OCI-LY7 (cell line): Measurements from ENCODE around the gene TUBA8. TPM values are rescaled to one million over a fixed set of nuclear protein-coding genes. Genes with fewer than 3 reads are reported as not detected.

ENCODE experiments used
- BruUV-seq: library from RNA; stranded (reverse); fragments of 400-500 nt; replicated peaks from 2 replicates; lab custom pipeline; 2021; lab: Mats Ljungman, UMichigan
- CTCF ChIA-PET: fragments of 300-600 bp; sonication (Branson Sonifier 250); formaldehyde crosslinking; loops from one replicate; lab custom pipeline; 2022; ENCODE audit warnings: antibody characterized with exemption; ENCODE audit not compliant: unreplicated experiment; lab: Charles Lee
- POLR2A ChIA-PET: fragments of 300-600 bp; sonication (Branson Sonifier 250); formaldehyde crosslinking; loops from one replicate; lab custom pipeline; 2022; ENCODE audit warnings: antibody characterized with exemption; lab: Charles Lee
- DNase-seq: peaks from one replicate; pipeline ENCODE4 v3.0.0-alpha.2; 2015; ENCODE audit warnings: low spot score
- H2AFZ ChIP-seq: fragments of 200-600 bp; sonication (generic), shearing (Covaris generic); 2 replicates; pipeline ENCODE4 v1.6.1; 2014; ENCODE audit warnings: mild to moderate bottlenecking, antibody characterized with exemption, low read length, moderate library complexity
- H3K27ac ChIP-seq: fragments of 200-600 bp; sonication (generic); 2 replicates; pipeline ENCODE4 v1.5.1; 2014; ENCODE audit warnings: mixed run types, low read depth, mild to moderate bottlenecking, moderate library complexity, low read length, inconsistent platforms; ENCODE audit not compliant: poor library complexity, severe bottlenecking
- H3K36me3 ChIP-seq: fragments of 200-600 bp; sonication (generic); 2 replicates; pipeline ENCODE4 v1.6.1; 2014; ENCODE audit warnings: mild to moderate bottlenecking, antibody characterized with exemption, low read length, moderate library complexity, mixed read lengths; ENCODE audit not compliant: insufficient read depth
- H3K4me1 ChIP-seq: fragments of 200-600 bp; sonication (generic); 2 replicates; pipeline ENCODE4 v1.5.1; 2014; ENCODE audit warnings: mild to moderate bottlenecking, low read length; ENCODE audit not compliant: insufficient read depth, poor library complexity, severe bottlenecking
- H3K4me2 ChIP-seq: fragments of 200-600 bp; sonication (generic); 2 replicates; pipeline ENCODE4 v1.6.1; 2014; ENCODE audit warnings: mild to moderate bottlenecking, low read length
- H3K4me3 ChIP-seq: fragments of 200-600 bp; sonication (generic); 2 replicates; pipeline ENCODE4 v1.5.1; 2014; ENCODE audit warnings: mild to moderate bottlenecking, low read depth, low read length; ENCODE audit not compliant: poor library complexity, severe bottlenecking
- H3K79me2 ChIP-seq: fragments of 200-600 bp; sonication (generic); 2 replicates; pipeline ENCODE4 v1.6.1; 2016; ENCODE audit warnings: low read depth, mild to moderate bottlenecking, low read length, moderate library complexity, mixed read lengths; ENCODE audit not compliant: insufficient read depth
- H3K9me2 ChIP-seq: fragments of 200-600 bp; sonication (generic); 2 replicates; pipeline ENCODE4 v1.6.1; 2016; ENCODE audit warnings: mild to moderate bottlenecking, low read length, mixed read lengths; ENCODE audit not compliant: insufficient read depth
- H3K9me3 ChIP-seq: fragments of 200-600 bp; sonication (generic); 2 replicates; pipeline ENCODE4 v1.6.1; 2014; ENCODE audit warnings: mild to moderate bottlenecking, mixed run types, low read length, mixed read lengths
- H4K20me1 ChIP-seq: fragments of 200-600 bp; sonication (generic); 2 replicates; pipeline ENCODE4 v1.6.1; 2014; ENCODE audit warnings: mild to moderate bottlenecking, antibody characterized with exemption, low read length, moderate library complexity, mixed read lengths; ENCODE audit not compliant: insufficient read depth
- CTCF ChIP-seq: fragments of 200-600 bp; sonication (generic); conservative IDR thresholded peaks from 2 replicates; pipeline ENCODE4 v1.5.1; 2014; ENCODE audit warnings: mild to moderate bottlenecking, antibody characterized with exemption, low read length, moderate library complexity, mixed read lengths
- EZH2phosphoT487 ChIP-seq: fragments of 200-600 bp; sonication (generic); IDR thresholded peaks from 2 replicates; pipeline ENCODE4 v1.6.1; 2018; ENCODE audit warnings: low read depth, borderline replicate concordance, mild to moderate bottlenecking, mixed run types, antibody characterized with exemption, low read length, moderate library complexity, mixed read lengths
- intact Hi-C: fragments of 100-400 bp; cut with micrococcal nuclease; formaldehyde crosslinking; loops from one replicate; pipeline ENCODE4 v1.10.0; 2022; ENCODE audit not compliant: unreplicated experiment
- total RNA-seq, 2 experiments: library from RNA; depleted of rRNA in 1 of 2; stranded (reverse); fragments of >200 nt in 1 of 2; shearing (Covaris generic) in 1 of 2; gene quantifications; 2 replicates each; pipeline ENCODE4 v1.2.3, GENCODE V29; 2014 to 2022

TUBA8 gene
- total RNA-seq, 2 experiments from 2014 or later: 1.9 to 2.0 TPM

- Histone ChIP-seq H3K9me2 (no peaks in the 10 kb centered on the region), H3K36me3 (no peaks in the 10 kb centered on the region), H3K4me3 (no peak overlapping the region), H3K4me2 (no peak overlapping the region), H3K27ac (no peak overlapping the region), H4K20me1 (no peaks in the 10 kb centered on the region), H3K79me2 (no peaks in the 10 kb centered on the region), H3K9me3 (no peaks in the 10 kb centered on the region), H3K4me1 (peaks cover 6% of the 10 kb centered on the region), H2AFZ (no peak overlapping the region)
- POLR2A ChIA-PET: interaction anchor here (0.6 to 0.7 kb wide), 3 partner anchors 19 to 313 kb away, joined by 3 to 7 read pairs (median 4); no protein-coding TSS in a partner anchor
- BruUV-seq: no TSS peak
- CTCF ChIA-PET: no interaction called here
- no peak for DNase-seq
- TF ChIP-seq CTCF (no peak), EZH2phosphoT487 (no peak)
- intact Hi-C loops: no loop called here
Measured at GRCh38 chr22:18147791-18148190, 37.2 kb downstream of the TUBA8 start.

GRCh38 chr22:18148293-18148965 lies 37.8 kb downstream of the TUBA8 start:
- no peak for DNase-seq
- H3K4me3 ChIP-seq: no peak overlapping the region
- no TSS peak for BruUV-seq
- CTCF ChIA-PET: no interaction called here
- POLR2A ChIA-PET: interaction anchor here (0.6 kb wide), 1 partner anchor 191 kb away, joined by 4 read pairs; no protein-coding TSS in a partner anchor
- no peaks in the 10 kb centered on the region for H3K9me3 ChIP-seq
- H3K4me2 ChIP-seq: no peak overlapping the region
- H3K27ac ChIP-seq: no peak overlapping the region
- TF ChIP-seq EZH2phosphoT487 (no peak), CTCF (no peak)
- H3K4me1 ChIP-seq: peaks cover 6% of the 10 kb centered on the region
- no peaks in the 10 kb centered on the region for H4K20me1 ChIP-seq
- intact Hi-C loops: no loop called here
- H3K9me2 ChIP-seq: no peaks in the 10 kb centered on the region
- H2AFZ ChIP-seq: no peak overlapping the region
- no peaks in the 10 kb centered on the region for H3K79me2 ChIP-seq
- H3K36me3 ChIP-seq: no peaks in the 10 kb centered on the region

GRCh38 chr22:18152519-18152918 lies 41.9 kb downstream of the TUBA8 start:
- BruUV-seq: no TSS peak
- CTCF ChIA-PET: interaction anchor here (0.6 kb wide), 1 partner anchor 21 kb away, joined by 3 read pairs; no protein-coding TSS in a partner anchor

More at GRCh38 chr22:18152519-18152918, 41.9 kb downstream of the TUBA8 start:
- Histone ChIP-seq H2AFZ (no peak overlapping the region), H3K36me3 (no peaks in the 10 kb centered on the region), H3K79me2 (no peaks in the 10 kb centered on the region), H3K4me1 (peaks cover 6% of the 10 kb centered on the region), H3K9me2 (no peaks in the 10 kb centered on the region), H3K9me3 (no peaks in the 10 kb centered on the region), H3K4me3 (no peak overlapping the region), H3K27ac (no peak overlapping the region), H4K20me1 (no peaks in the 10 kb centered on the region), H3K4me2 (no peak overlapping the region)
- TF ChIP-seq CTCF (no peak), EZH2phosphoT487 (no peak)
- DNase-seq: no peak
- POLR2A ChIA-PET: interaction anchor here (0.7 to 0.8 kb wide), 2 partner anchors 22 to 1002 kb away, joined by 3 to 4 read pairs; no protein-coding TSS in a partner anchor
- intact Hi-C loops: loop anchor here (5.0 kb wide), 1 partner anchor 320 kb away; no protein-coding TSS in a partner anchor
